T-helper 1 cell treated with Interleukin-12 subunit alpha and Interleukin-12 subunit beta and Interleukin-4 antibody, amounts not matched to agents 30 μg/mL and 1 μg/mL, for 36 hours (primary cell): Measurements from ENCODE around the gene CLPTM1.
"Not testable (repeated sequence)": the region's sequence is repeated elsewhere in the genome, so short reads cannot be mapped to it uniquely, and the experiment has no call there.

Source experiments
- H3K27ac Mint-ChIP-seq: one replicate; pipeline ENCODE4 v1.8.0; 2021; ENCODE audit warnings: mild to moderate bottlenecking, mixed read lengths
- H3K27me3 Mint-ChIP-seq: one replicate; pipeline ENCODE4 v1.8.0; 2021; ENCODE audit warnings: low read depth, mixed read lengths
- H3K36me3 Mint-ChIP-seq: one replicate; pipeline ENCODE4 v1.8.0; 2021; ENCODE audit warnings: low read depth, mixed read lengths
- H3K4me1 Mint-ChIP-seq: one replicate; pipeline ENCODE4 v1.8.0; 2021; ENCODE audit warnings: low read depth, mixed read lengths
- H3K4me3 Mint-ChIP-seq: one replicate; pipeline ENCODE4 v1.8.0; 2021; ENCODE audit warnings: mild to moderate bottlenecking, moderate library complexity, mixed read lengths
- H3K9me3 Mint-ChIP-seq: one replicate; pipeline ENCODE4 v1.8.0; 2021; ENCODE audit warnings: mixed read lengths

The CLPTM1 gene

GRCh38 chr19:44984005-44984404 lies 28.8 kb downstream of the CLPTM1 start:
- Mint-ChIP-seq H3K27me3 (no peaks in the 10 kb centered on the region), H3K4me1 (peaks cover 2% of the 10 kb centered on the region), H3K4me3 (no peak overlapping the region), H3K36me3 (peaks cover 21% of the 10 kb centered on the region), H3K27ac (no peak overlapping the region), H3K9me3 (no peaks in the 10 kb centered on the region)

GRCh38 chr19:44985445-44985844 lies 30.3 kb downstream of the CLPTM1 start:
- H3K36me3 Mint-ChIP-seq: peaks cover 19% of the 10 kb centered on the region
- no peak overlapping the region for H3K27ac Mint-ChIP-seq
- no peak overlapping the region for H3K4me3 Mint-ChIP-seq
- H3K4me1 Mint-ChIP-seq: peaks cover 3% of the 10 kb centered on the region
- no peaks in the 10 kb centered on the region for H3K9me3 Mint-ChIP-seq
- no peaks in the 10 kb centered on the region for H3K27me3 Mint-ChIP-seq

GRCh38 chr19:44986389-44986788 lies 31.2 kb downstream of the CLPTM1 start:
- Mint-ChIP-seq H3K27ac (peak overlapping the region; percentile 49), H3K27me3 (no peaks in the 10 kb centered on the region), H3K4me3 (no peak overlapping the region), H3K9me3 (no peaks in the 10 kb centered on the region), H3K36me3 (peaks cover 19% of the 10 kb centered on the region), H3K4me1 (peaks cover 3% of the 10 kb centered on the region)

GRCh38 chr19:44987148-44987675 lies 32.0 kb downstream of the CLPTM1 start:
- Mint-ChIP-seq H3K9me3 (no peaks in the 10 kb centered on the region), H3K4me1 (peaks cover 3% of the 10 kb centered on the region), H3K4me3 (no peak overlapping the region), H3K36me3 (peaks cover 28% of the 10 kb centered on the region), H3K27ac (no peak overlapping the region), H3K27me3 (no peaks in the 10 kb centered on the region)

DNA sequence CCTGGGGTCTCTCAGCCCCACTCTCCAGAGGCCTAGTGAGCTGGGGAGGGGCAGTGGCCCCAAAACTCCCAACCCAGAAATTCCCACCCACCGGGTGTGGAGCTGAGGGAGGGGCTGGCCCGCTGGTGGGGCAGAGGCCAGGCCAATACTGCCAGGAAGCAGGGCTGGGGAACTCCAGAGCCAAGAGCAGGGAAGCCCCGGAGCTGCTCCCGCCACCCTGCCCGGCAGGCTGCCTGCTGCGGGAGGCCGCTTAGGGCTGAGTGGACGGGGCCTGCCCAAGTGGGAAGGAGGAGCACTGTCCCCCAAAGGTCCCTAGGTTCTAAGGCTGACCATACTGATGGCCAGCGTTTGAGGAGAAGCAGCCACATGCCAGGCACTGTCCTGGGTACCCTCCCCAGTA lies 33.1 kb downstream of the CLPTM1 start:
- no peak overlapping the region for H3K4me3 Mint-ChIP-seq
- no peak overlapping the region for H3K27ac Mint-ChIP-seq
- H3K36me3 Mint-ChIP-seq: peaks cover 30% of the 10 kb centered on the region
- H3K9me3 Mint-ChIP-seq: no peaks in the 10 kb centered on the region
- H3K27me3 Mint-ChIP-seq: no peaks in the 10 kb centered on the region
- peaks cover 3% of the 10 kb centered on the region for H3K4me1 Mint-ChIP-seq

- no peak overlapping the region for H3K27ac Mint-ChIP-seq
- H3K27me3 Mint-ChIP-seq: no peaks in the 10 kb centered on the region
- no peaks in the 10 kb centered on the region for H3K9me3 Mint-ChIP-seq
- H3K4me1 Mint-ChIP-seq: peaks cover 3% of the 10 kb centered on the region
- H3K36me3 Mint-ChIP-seq: peaks cover 30% of the 10 kb centered on the region
- H3K4me3 Mint-ChIP-seq: no peak overlapping the region
These were observed 33.8 kb downstream of the CLPTM1 start for GRCh38 chr19:44988896-44989556.

GRCh38 chr19:44990459-44990858 lies 35.3 kb downstream of the CLPTM1 start:
- Mint-ChIP-seq H3K36me3 (peaks cover 25% of the 10 kb centered on the region), H3K4me1 (peaks cover 1% of the 10 kb centered on the region), H3K4me3 (no peak overlapping the region), H3K27ac (no peak overlapping the region), H3K27me3 (no peaks in the 10 kb centered on the region), H3K9me3 (no peaks in the 10 kb centered on the region)

GRCh38 chr19:44990966-44991365 lies 35.8 kb downstream of the CLPTM1 start:
- no peak overlapping the region for H3K4me3 Mint-ChIP-seq
- H3K4me1 Mint-ChIP-seq: peaks cover 1% of the 10 kb centered on the region
- no peaks in the 10 kb centered on the region for H3K27me3 Mint-ChIP-seq
- no peak overlapping the region for H3K27ac Mint-ChIP-seq
- peaks cover 22% of the 10 kb centered on the region for H3K36me3 Mint-ChIP-seq
- H3K9me3 Mint-ChIP-seq: no peaks in the 10 kb centered on the region

- no peak overlapping the region for H3K4me3 Mint-ChIP-seq
- H3K4me1 Mint-ChIP-seq: peaks cover 1% of the 10 kb centered on the region
- H3K27ac Mint-ChIP-seq: no peak overlapping the region
- no peaks in the 10 kb centered on the region for H3K9me3 Mint-ChIP-seq
- H3K36me3 Mint-ChIP-seq: peaks cover 19% of the 10 kb centered on the region
- H3K27me3 Mint-ChIP-seq: no peaks in the 10 kb centered on the region
These were observed 37.4 kb downstream of the CLPTM1 start for GRCh38 chr19:44992336-44993163.

DNA sequence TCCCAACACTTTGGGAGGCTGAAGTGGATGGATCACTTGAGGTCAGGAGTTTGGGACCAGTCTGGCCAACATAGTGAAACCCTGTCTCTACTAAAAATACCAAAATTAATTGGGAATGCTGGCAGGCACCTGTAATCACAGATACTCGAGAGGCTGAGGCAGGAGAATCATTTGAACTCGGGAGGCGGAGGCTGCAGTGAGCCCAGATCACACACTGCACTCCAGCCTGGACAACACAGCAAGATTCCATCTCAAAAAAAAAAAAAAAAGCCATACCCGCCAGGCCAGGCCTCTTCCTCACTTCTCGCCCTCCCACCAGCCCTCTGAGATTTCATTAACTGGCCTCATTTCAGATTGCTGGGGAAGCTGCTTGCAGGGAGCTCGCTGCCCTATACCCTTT lies 38.3 kb downstream of the CLPTM1 start:
- H3K4me3 Mint-ChIP-seq: no peak overlapping the region
- H3K9me3 Mint-ChIP-seq: no peaks in the 10 kb centered on the region

GRCh38 chr19:44993926-44994537 lies 38.9 kb downstream of the CLPTM1 start:
- no peaks in the 10 kb centered on the region for H3K27me3 Mint-ChIP-seq
- H3K4me1 Mint-ChIP-seq: peaks cover under 1% of the 10 kb centered on the region
- H3K36me3 Mint-ChIP-seq: peaks cover 13% of the 10 kb centered on the region
- H3K27ac Mint-ChIP-seq: no peak overlapping the region
- no peak overlapping the region for H3K4me3 Mint-ChIP-seq
- H3K9me3 Mint-ChIP-seq: no peaks in the 10 kb centered on the region

More for the DNA sequence above, 38.3 kb downstream of the CLPTM1 start:
- H3K27me3 Mint-ChIP-seq: no peaks in the 10 kb centered on the region
- no peak overlapping the region for H3K27ac Mint-ChIP-seq
- peaks cover 1% of the 10 kb centered on the region for H3K4me1 Mint-ChIP-seq
- H3K36me3 Mint-ChIP-seq: peaks cover 16% of the 10 kb centered on the region

GRCh38 chr19:44998025-44998424 lies 42.8 kb downstream of the CLPTM1 start:
- peak overlapping the region; percentile 2 for H3K27ac Mint-ChIP-seq
- H3K4me3 Mint-ChIP-seq: no peak overlapping the region
- peaks cover 6% of the 10 kb centered on the region for H3K36me3 Mint-ChIP-seq
- H3K9me3 Mint-ChIP-seq: no peaks in the 10 kb centered on the region
- H3K27me3 Mint-ChIP-seq: no peaks in the 10 kb centered on the region
- H3K4me1 Mint-ChIP-seq: peaks cover 13% of the 10 kb centered on the region

GRCh38 chr19:44999131-44999925 lies 44.1 kb downstream of the CLPTM1 start:
- peak overlapping the region; percentile 80 for H3K27ac Mint-ChIP-seq
- not testable (repeated sequence) for H3K27me3 Mint-ChIP-seq, H3K36me3 Mint-ChIP-seq, H3K9me3 Mint-ChIP-seq, H3K4me3 Mint-ChIP-seq
- peaks cover 15% of the 10 kb centered on the region for H3K4me1 Mint-ChIP-seq

GRCh38 chr19:45000665-45001064 lies 45.5 kb downstream of the CLPTM1 start:
- Mint-ChIP-seq H3K27ac (peak overlapping the region; percentile 80), H3K4me1 (peaks cover 16% of the 10 kb centered on the region), H3K4me3 (peak overlapping the region; percentile 54)
- not testable (repeated sequence) for H3K27me3 Mint-ChIP-seq, H3K9me3 Mint-ChIP-seq, H3K36me3 Mint-ChIP-seq
